Activated CD4-positive, alpha-beta T cell treated with anti-CD3 and anti-CD28 coated beads for 36 hours (primary cell): Measurements from ENCODE around the gene SF3A1. TPM values are rescaled to one million over a fixed set of nuclear protein-coding genes. Genes with fewer than 3 reads are reported as not detected.
A peak's percentile ranks its signal among the peaks of the same experiment; 100 is the strongest.

ENCODE experiments used
- ATAC-seq: fragments of 200-7000 bp; cut with Tn5 transposase; one replicate; pipeline ENCODE4 v1.10.0; 2021; ENCODE audit warnings: mild to moderate bottlenecking, moderate library complexity
- CTCF ChIA-PET: fragments of 350-600 bp; sonication (Branson Sonifier 250); formaldehyde crosslinking; loops from one replicate; lab custom pipeline; 2021; ENCODE audit warnings: antibody characterized with exemption; lab: Charles Lee
- POLR2A ChIA-PET: fragments of 350-600 bp; sonication (Branson Sonifier 250); formaldehyde crosslinking; loops from one replicate; lab custom pipeline; 2021; ENCODE audit warnings: antibody characterized with exemption, inconsistent platforms; lab: Charles Lee
- DNase-seq: peaks from one replicate; pipeline ENCODE4 v3.0.0-alpha.2; 2020
- H3K27ac Mint-ChIP-seq: one replicate; pipeline ENCODE4 v1.8.0; 2021; ENCODE audit warnings: mixed read lengths
- H3K27me3 Mint-ChIP-seq: one replicate; pipeline ENCODE4 v1.8.0; 2021; ENCODE audit warnings: mixed read lengths
- H3K36me3 Mint-ChIP-seq: one replicate; pipeline ENCODE4 v1.8.0; 2021; ENCODE audit warnings: low read depth, mixed read lengths
- H3K4me1 Mint-ChIP-seq: one replicate; pipeline ENCODE4 v1.8.0; 2021; ENCODE audit warnings: mixed read lengths
- H3K4me3 Mint-ChIP-seq: one replicate; pipeline ENCODE4 v1.8.0; 2021; ENCODE audit warnings: mild to moderate bottlenecking, moderate library complexity, mixed read lengths
- H3K9me3 Mint-ChIP-seq: one replicate; pipeline ENCODE4 v1.8.0; 2021; ENCODE audit warnings: low read depth, mixed read lengths
- intact Hi-C, 2 experiments: fragments of 100-400 bp; cut with DNase I in 1 of 2; cut with micrococcal nuclease in 1 of 2; formaldehyde crosslinking; loops; one replicate each; pipeline versions ENCODE4 v1.14.2 to v1.15.1; 2022 to 2024; cut with DNase I, micrococcal nuclease
- total RNA-seq, 2 experiments: library from RNA; stranded (reverse); gene quantifications; one replicate each; pipeline ENCODE4 v1.2.3, GENCODE V29; 2021

Gene SF3A1
- total RNA-seq, 2 experiments from 2014 or later = 254 to 499 TPM

GRCh38 chr22:30324014-30324730 lies 32.5 kb downstream of the SF3A1 start:
- Mint-ChIP-seq H3K27ac (peak overlapping the region; percentile 71), H3K4me3 (peak overlapping the region; percentile 82), H3K4me1 (peaks cover 69% of the 10 kb centered on the region), H3K9me3 (no peaks in the 10 kb centered on the region), H3K36me3 (peaks cover 12% of the 10 kb centered on the region), H3K27me3 (no peaks in the 10 kb centered on the region)
- POLR2A ChIA-PET = interaction anchor here (1.8 kb wide), 1 partner anchor 8 kb away, joined by 7 read pairs; no protein-coding TSS in a partner anchor
- peak; percentile 21 for ATAC-seq
- intact Hi-C loops = no loop called here
- CTCF ChIA-PET = interaction anchor here (0.7 to 3.7 kb wide), 8 partner anchors 11 to 110 kb away, joined by 3 to 16 read pairs (median 4); no protein-coding TSS in a partner anchor
- DNase-seq = peak; percentile 61

GRCh38 chr22:30323246-30323645 lies 33.4 kb downstream of the SF3A1 start:
- ATAC-seq (no peak), DNase-seq (no peak)
- intact Hi-C loops = no loop called here
- Mint-ChIP-seq H3K36me3 (peaks cover 15% of the 10 kb centered on the region), H3K27me3 (no peaks in the 10 kb centered on the region), H3K27ac (no peak overlapping the region), H3K4me3 (no peak overlapping the region), H3K9me3 (no peaks in the 10 kb centered on the region), H3K4me1 (peaks cover 79% of the 10 kb centered on the region)
- ChIA-PET CTCF (interaction anchor here (0.8 to 3.7 kb wide), 6 partner anchors 10 to 74 kb away, joined by 3 to 16 read pairs (median 4); partner anchors contain the start of gene SEC14L2), POLR2A (interaction anchor here (1.8 kb wide), 1 partner anchor 8 kb away, joined by 7 read pairs; no protein-coding TSS in a partner anchor)

GRCh38 chr22:30321461-30321860 lies 35.2 kb downstream of the SF3A1 start:
- peaks cover 15% of the 10 kb centered on the region for H3K36me3 Mint-ChIP-seq
- DNase-seq (no peak), ATAC-seq (no peak)
- peaks cover 84% of the 10 kb centered on the region for H3K4me1 Mint-ChIP-seq
- intact Hi-C loops = no loop called here
- H3K27ac Mint-ChIP-seq = peak overlapping the region; percentile 58
- no peaks in the 10 kb centered on the region for H3K9me3 Mint-ChIP-seq
- ChIA-PET POLR2A (interaction anchor here (0.6 kb wide), 1 partner anchor 9 kb away, joined by 5 read pairs; no protein-coding TSS in a partner anchor), CTCF (interaction anchor here (0.9 to 2.1 kb wide), 2 partner anchors 11 to 33 kb away, joined by 3 to 8 read pairs; no protein-coding TSS in a partner anchor)
- no peaks in the 10 kb centered on the region for H3K27me3 Mint-ChIP-seq
- H3K4me3 Mint-ChIP-seq = no peak overlapping the region

GRCh38 chr22:30320021-30320556 lies 36.6 kb downstream of the SF3A1 start:
- DNase-seq (no peak), ATAC-seq (no peak)
- peaks cover 22% of the 10 kb centered on the region for H3K36me3 Mint-ChIP-seq
- H3K27ac Mint-ChIP-seq = peak overlapping the region; percentile 40
- H3K4me1 Mint-ChIP-seq = peaks cover 87% of the 10 kb centered on the region
- intact Hi-C loops = no loop called here
- ChIA-PET CTCF (interaction anchor here (0.6 to 0.7 kb wide), 2 partner anchors 11 to 35 kb away, joined by 3 read pairs; no protein-coding TSS in a partner anchor), POLR2A (no interaction called here)
- no peaks in the 10 kb centered on the region for H3K27me3 Mint-ChIP-seq
- H3K4me3 Mint-ChIP-seq = no peak overlapping the region
- H3K9me3 Mint-ChIP-seq = no peaks in the 10 kb centered on the region

- peaks cover 87% of the 10 kb centered on the region for H3K4me1 Mint-ChIP-seq
- DNase-seq (no peak), ATAC-seq (peak; percentile 28)
- CTCF ChIA-PET = interaction anchor here (0.6 to 1.0 kb wide), 4 partner anchors 8 to 31 kb away, joined by 3 to 6 read pairs (median 3); partner anchors contain the start of gene TBC1D10A
- POLR2A ChIA-PET = interaction anchor here (0.6 kb wide), 1 partner anchor 12 kb away, joined by 6 read pairs; no protein-coding TSS in a partner anchor
- H3K4me3 Mint-ChIP-seq = no peak overlapping the region
- H3K27ac Mint-ChIP-seq = peak overlapping the region; percentile 58
- intact Hi-C loops = no loop called here
- H3K36me3 Mint-ChIP-seq = peaks cover 29% of the 10 kb centered on the region
- H3K9me3 Mint-ChIP-seq = no peaks in the 10 kb centered on the region
- no peaks in the 10 kb centered on the region for H3K27me3 Mint-ChIP-seq
These were observed 37.8 kb downstream of the SF3A1 start for GRCh38 chr22:30318799-30319419.

- Mint-ChIP-seq H3K27ac (peak overlapping the region; percentile 58), H3K27me3 (no peaks in the 10 kb centered on the region), H3K9me3 (no peaks in the 10 kb centered on the region), H3K36me3 (peaks cover 29% of the 10 kb centered on the region), H3K4me3 (no peak overlapping the region), H3K4me1 (peaks cover 87% of the 10 kb centered on the region)
- intact Hi-C loops = no loop called here
- ChIA-PET POLR2A (interaction anchor here (0.9 kb wide), 1 partner anchor 9 kb away, joined by 3 read pairs; the partner anchor contains the start of gene TBC1D10A), CTCF (interaction anchor here (1.0 kb wide), 1 partner anchor 30 kb away, joined by 3 read pairs; no protein-coding TSS in a partner anchor)
- ATAC-seq = no peak
- no peak for DNase-seq
These were observed 38.9 kb downstream of the SF3A1 start for GRCh38 chr22:30317778-30318177.

- intact Hi-C loops = loop anchor here in 1 of 2 experiments (1.0 kb wide), 1 partner anchor 9 kb away; no protein-coding TSS in a partner anchor
- peak overlapping the region; percentile 86 for H3K27ac Mint-ChIP-seq
- H3K4me1 Mint-ChIP-seq = peaks cover 92% of the 10 kb centered on the region
- no peak for ATAC-seq
- H3K4me3 Mint-ChIP-seq = no peak overlapping the region
- CTCF ChIA-PET = interaction anchor here (1.0 to 1.6 kb wide), 3 partner anchors 11 to 170 kb away, joined by 3 to 9 read pairs (median 4); no protein-coding TSS in a partner anchor
- DNase-seq = peak; percentile 37
- no peaks in the 10 kb centered on the region for H3K27me3 Mint-ChIP-seq
- H3K36me3 Mint-ChIP-seq = peaks cover 30% of the 10 kb centered on the region
- POLR2A ChIA-PET = interaction anchor here (2.6 kb wide), 1 partner anchor 8 kb away, joined by 7 read pairs; no protein-coding TSS in a partner anchor
- no peaks in the 10 kb centered on the region for H3K9me3 Mint-ChIP-seq
These were observed 40.6 kb downstream of the SF3A1 start for GRCh38 chr22:30315962-30316576.

- intact Hi-C loops = loop anchor here in 1 of 2 experiments (1.0 kb wide), 1 partner anchor 10 kb away; no protein-coding TSS in a partner anchor
- Mint-ChIP-seq H3K27me3 (no peaks in the 10 kb centered on the region), H3K36me3 (peaks cover 28% of the 10 kb centered on the region), H3K9me3 (no peaks in the 10 kb centered on the region), H3K4me1 (peaks cover 94% of the 10 kb centered on the region), H3K4me3 (no peak overlapping the region), H3K27ac (peak overlapping the region; percentile 86)
- POLR2A ChIA-PET = interaction anchor here (0.7 to 2.6 kb wide), 2 partner anchors 9 to 99 kb away, joined by 4 to 7 read pairs; no protein-coding TSS in a partner anchor
- ATAC-seq (peak; percentile 67), DNase-seq (peak; percentile 72)
- CTCF ChIA-PET = interaction anchor here (0.8 to 4.5 kb wide), 7 partner anchors 10 to 171 kb away, joined by 3 to 19 read pairs (median 4); no protein-coding TSS in a partner anchor
These were observed 41.8 kb downstream of the SF3A1 start for GRCh38 chr22:30314915-30315314.

GRCh38 chr22:30313527-30314363 lies 42.9 kb downstream of the SF3A1 start:
- H3K4me3 Mint-ChIP-seq = no peak overlapping the region
- H3K9me3 Mint-ChIP-seq = no peaks in the 10 kb centered on the region
- H3K36me3 Mint-ChIP-seq = peaks cover 28% of the 10 kb centered on the region
- H3K27me3 Mint-ChIP-seq = no peaks in the 10 kb centered on the region
- peak overlapping the region; percentile 86 for H3K27ac Mint-ChIP-seq
- peaks cover 94% of the 10 kb centered on the region for H3K4me1 Mint-ChIP-seq
- CTCF ChIA-PET = interaction anchor here (0.8 to 4.5 kb wide), 5 partner anchors 11 to 113 kb away, joined by 3 to 19 read pairs (median 5); no protein-coding TSS in a partner anchor
- ATAC-seq (no peak), DNase-seq (no peak)
- intact Hi-C loops = no loop called here
- POLR2A ChIA-PET = interaction anchor here (0.8 kb wide), 1 partner anchor 41 kb away, joined by 4 read pairs; no protein-coding TSS in a partner anchor
